Osteoblast (primary cell): ENCODE measurements around the gene CDC42BPA. TPM values are rescaled to one million over a fixed set of nuclear protein-coding genes. Genes with fewer than 3 reads are reported as not detected.
A peak's percentile ranks its signal among the peaks of the same experiment; 100 is the strongest.
"Not testable (repeated sequence)": the region's sequence is repeated elsewhere in the genome, so short reads cannot be mapped to it uniquely, and the experiment has no call there.

Experiments used
- DNase-seq: peaks from one replicate; pipeline ENCODE4 v3.0.0; 2011; ENCODE audit warnings: low spot score, mixed read lengths; ENCODE audit not compliant: insufficient read length; ENCODE audit errors: missing footprints
- H2AFZ ChIP-seq: 2 replicates; pipeline ENCODE4 v1.6.0; 2011; ENCODE audit warnings: mild to moderate bottlenecking, low read length
- H3K27ac ChIP-seq: 2 replicates; pipeline ENCODE4 v1.5.1; 2011; ENCODE audit warnings: mild to moderate bottlenecking, low read depth, low read length, moderate library complexity
- H3K27me3 ChIP-seq: 2 replicates; pipeline ENCODE4 v1.6.0; 2012; ENCODE audit warnings: mild to moderate bottlenecking, control low read depth, inconsistent platforms, low read length, moderate library complexity; ENCODE audit not compliant: insufficient read depth
- H3K36me3 ChIP-seq: 2 replicates; pipeline ENCODE4 v1.5.1; 2011; ENCODE audit warnings: mild to moderate bottlenecking, low read length, control low read depth, moderate library complexity; ENCODE audit not compliant: insufficient read depth
- H3K4me1 ChIP-seq: 2 replicates; pipeline ENCODE4 v1.5.1; 2011; ENCODE audit warnings: mild to moderate bottlenecking, low read length, control low read depth, moderate library complexity; ENCODE audit not compliant: insufficient read depth
- H3K4me2 ChIP-seq: 2 replicates; pipeline ENCODE4 v1.6.0; 2011; ENCODE audit warnings: mild to moderate bottlenecking, low read length; ENCODE audit not compliant: insufficient read depth
- H3K4me3 ChIP-seq: fragments of 200-600 bp; sonication (generic); 3 replicates; pipeline ENCODE4 v1.5.1; 2012; ENCODE audit warnings: mild to moderate bottlenecking, low read length, inconsistent platforms; ENCODE audit not compliant: insufficient read depth
- H3K79me2 ChIP-seq: 2 replicates; pipeline ENCODE4 v1.6.0; 2012; ENCODE audit warnings: mild to moderate bottlenecking, low read length, control low read depth, inconsistent platforms; ENCODE audit not compliant: insufficient read depth
- H3K9me3 ChIP-seq: 2 replicates; pipeline ENCODE4 v1.5.1; 2011; ENCODE audit warnings: low read depth, low read length, control low read depth
- H4K20me1 ChIP-seq: 2 replicates; pipeline ENCODE4 v1.6.0; 2012; ENCODE audit warnings: mild to moderate bottlenecking, low read length, control low read depth; ENCODE audit not compliant: insufficient read depth
- total RNA-seq: library from RNA; depleted of rRNA; stranded (reverse); fragments of >200 nt; gene quantifications from 2 replicates; pipeline ENCODE4 v1.2.3, GENCODE V29; 2012
- TF ChIP-seq, protein P1 (sequence below): IDR thresholded peaks from 2 replicates; pipeline ENCODE4 v1.5.1; 2011; ENCODE audit warnings: mild to moderate bottlenecking, low read depth, low read length, moderate library complexity; ENCODE audit errors: extremely low read depth

The CDC42BPA gene
- total RNA-seq, 1 donor = 77.8 TPM

DNA sequence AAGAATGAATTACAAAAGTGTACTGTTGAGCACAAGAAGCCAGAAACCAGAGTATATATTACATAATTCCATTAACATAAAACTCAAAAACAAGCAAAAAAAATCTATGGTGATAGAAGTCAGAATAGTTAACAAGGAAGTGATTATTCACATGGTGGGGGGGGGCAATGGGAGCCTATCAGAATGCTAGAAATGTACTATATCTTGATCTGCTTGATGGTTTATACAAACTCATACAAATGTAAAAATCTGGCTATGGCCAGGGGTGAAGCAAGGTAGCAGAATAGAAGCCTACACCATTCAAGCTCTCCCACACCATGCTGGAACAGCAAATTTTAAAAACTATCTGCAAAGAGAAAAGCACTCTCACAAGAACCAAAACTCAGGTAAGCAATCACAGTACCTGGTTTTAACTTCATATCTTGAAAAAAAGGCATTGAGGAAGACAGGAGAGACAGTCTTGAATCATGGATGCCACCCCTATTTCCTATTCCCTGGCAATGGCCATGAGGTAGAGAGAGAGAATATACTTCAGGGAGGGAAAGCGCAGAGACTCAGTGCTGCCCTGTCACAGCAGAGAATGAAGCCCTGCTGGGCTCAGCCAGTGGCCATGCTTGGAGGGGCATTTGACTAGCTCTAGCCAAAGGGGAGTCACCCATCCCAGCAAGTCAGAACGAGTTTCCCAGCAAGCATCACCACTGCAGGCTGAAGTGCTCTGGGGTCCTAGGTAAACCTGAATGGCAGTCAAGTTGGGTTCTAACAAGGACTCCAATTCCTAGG is 73.8 kb downstream of the CDC42BPA start:
- Histone ChIP-seq H3K9me3 (no peaks in the 10 kb centered on the region), H3K4me3 (no peak overlapping the region), H3K4me2 (no peak overlapping the region), H3K36me3 (no peaks in the 10 kb centered on the region), H3K4me1 (no peaks in the 10 kb centered on the region), H2AFZ (no peak overlapping the region), H3K27me3 (no peaks in the 10 kb centered on the region), H3K27ac (no peak overlapping the region), H4K20me1 (peaks cover 13% of the 10 kb centered on the region), H3K79me2 (peaks cover 73% of the 10 kb centered on the region)
- TF ChIP-seq, protein P1, sequence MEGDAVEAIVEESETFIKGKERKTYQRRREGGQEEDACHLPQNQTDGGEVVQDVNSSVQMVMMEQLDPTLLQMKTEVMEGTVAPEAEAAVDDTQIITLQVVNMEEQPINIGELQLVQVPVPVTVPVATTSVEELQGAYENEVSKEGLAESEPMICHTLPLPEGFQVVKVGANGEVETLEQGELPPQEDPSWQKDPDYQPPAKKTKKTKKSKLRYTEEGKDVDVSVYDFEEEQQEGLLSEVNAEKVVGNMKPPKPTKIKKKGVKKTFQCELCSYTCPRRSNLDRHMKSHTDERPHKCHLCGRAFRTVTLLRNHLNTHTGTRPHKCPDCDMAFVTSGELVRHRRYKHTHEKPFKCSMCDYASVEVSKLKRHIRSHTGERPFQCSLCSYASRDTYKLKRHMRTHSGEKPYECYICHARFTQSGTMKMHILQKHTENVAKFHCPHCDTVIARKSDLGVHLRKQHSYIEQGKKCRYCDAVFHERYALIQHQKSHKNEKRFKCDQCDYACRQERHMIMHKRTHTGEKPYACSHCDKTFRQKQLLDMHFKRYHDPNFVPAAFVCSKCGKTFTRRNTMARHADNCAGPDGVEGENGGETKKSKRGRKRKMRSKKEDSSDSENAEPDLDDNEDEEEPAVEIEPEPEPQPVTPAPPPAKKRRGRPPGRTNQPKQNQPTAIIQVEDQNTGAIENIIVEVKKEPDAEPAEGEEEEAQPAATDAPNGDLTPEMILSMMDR = no peak
- DNase-seq = no peak

DNA sequence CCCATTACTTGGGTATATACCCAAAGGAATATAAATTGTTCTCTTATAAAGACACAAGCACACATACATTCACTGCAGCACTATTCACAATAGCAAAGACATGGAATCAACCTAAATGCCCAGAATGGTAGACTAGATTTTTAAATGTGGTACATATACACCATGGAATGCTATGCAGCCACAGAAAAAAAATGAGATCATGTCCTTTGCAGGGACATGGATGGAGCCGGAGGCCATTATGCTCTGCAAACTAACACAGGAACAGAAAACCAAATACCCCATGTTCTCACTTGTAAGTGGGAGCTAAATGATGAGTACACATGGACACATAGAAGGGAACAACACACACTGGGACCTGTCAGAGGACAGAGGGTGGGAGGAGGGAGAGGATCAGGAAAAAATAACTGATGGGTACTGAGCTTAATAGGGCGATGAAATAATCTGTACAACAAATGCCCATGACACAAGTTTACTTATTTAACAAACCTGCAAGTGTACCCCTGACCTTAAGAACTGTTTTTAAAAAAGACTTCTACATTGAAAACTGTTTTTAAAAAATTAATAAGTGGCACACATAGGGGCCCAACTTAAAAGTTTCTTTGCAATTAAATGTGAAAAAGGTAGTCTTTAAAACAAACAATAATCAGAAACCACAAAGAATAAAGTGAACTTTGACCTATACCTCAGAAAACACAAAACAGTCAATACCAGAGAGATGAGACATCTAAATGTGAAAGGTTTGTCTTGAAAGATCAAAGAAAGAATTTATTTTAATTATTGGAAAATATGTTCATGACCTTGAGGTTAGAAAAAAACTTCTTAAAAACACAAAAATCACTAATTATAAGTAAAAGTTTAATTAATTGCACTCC is 75.2 kb downstream of the CDC42BPA start:
- H3K4me2 ChIP-seq = no peak overlapping the region
- DNase-seq = no peak

DNA sequence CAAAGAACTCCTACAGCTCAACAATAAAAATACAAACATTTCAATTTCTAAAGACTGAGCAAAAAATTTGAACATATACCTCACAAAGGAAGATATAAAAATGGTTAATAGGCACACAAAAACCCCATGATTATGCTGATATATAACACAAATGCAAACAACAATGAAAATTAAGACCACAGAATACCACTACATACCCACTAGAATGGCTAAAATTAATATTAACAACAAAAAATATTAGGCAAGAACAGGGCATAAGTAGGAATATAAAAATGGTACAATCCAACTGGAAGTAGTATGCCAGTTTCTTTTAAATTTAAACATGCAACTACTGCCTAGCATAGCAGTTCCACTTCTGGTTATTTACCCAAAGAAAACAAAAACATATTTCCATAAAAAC is 77.3 kb downstream of the CDC42BPA start:
- Histone ChIP-seq H2AFZ (no peak overlapping the region), H3K27me3 (no peaks in the 10 kb centered on the region), H3K27ac (no peak overlapping the region), H3K4me1 (peaks cover 4% of the 10 kb centered on the region), H3K79me2 (peaks cover 76% of the 10 kb centered on the region), H3K4me2 (no peak overlapping the region), H3K9me3 (no peaks in the 10 kb centered on the region), H3K4me3 (no peak overlapping the region), H3K36me3 (no peaks in the 10 kb centered on the region), H4K20me1 (peaks cover 18% of the 10 kb centered on the region)
- no peak for DNase-seq
- TF ChIP-seq, protein P1 = no peak

More for the DNA sequence above, 75.2 kb downstream of the CDC42BPA start:
- no peak overlapping the region for H3K27ac ChIP-seq
- H3K4me3 ChIP-seq = no peak overlapping the region
- peaks cover 78% of the 10 kb centered on the region for H3K79me2 ChIP-seq
- no peaks in the 10 kb centered on the region for H3K27me3 ChIP-seq
- TF ChIP-seq, protein P1 = no peak
- no peaks in the 10 kb centered on the region for H3K9me3 ChIP-seq
- H4K20me1 ChIP-seq = peaks cover 16% of the 10 kb centered on the region
- no peak overlapping the region for H2AFZ ChIP-seq
- H3K4me1 ChIP-seq = no peaks in the 10 kb centered on the region
- no peaks in the 10 kb centered on the region for H3K36me3 ChIP-seq

DNA sequence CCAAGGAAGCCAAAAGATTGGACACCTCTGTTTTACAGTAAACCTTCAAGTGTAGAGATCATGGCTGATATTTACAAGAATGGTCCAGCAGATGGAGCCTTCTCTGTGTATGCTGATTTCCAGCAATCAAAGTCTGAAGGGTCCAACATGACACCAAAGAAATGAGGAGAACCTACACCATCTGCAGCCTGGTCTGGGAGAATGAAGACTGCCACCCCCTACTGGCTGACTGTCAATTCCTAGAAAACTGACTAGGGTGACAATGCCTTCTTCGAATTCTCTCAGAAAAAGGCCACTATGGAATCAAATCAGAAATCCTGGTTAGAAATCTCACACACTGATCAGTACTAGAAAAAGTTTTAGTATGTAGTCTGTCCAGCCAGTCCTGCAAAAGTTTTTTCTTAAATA is 83.3 kb downstream of the CDC42BPA start:
- Histone ChIP-seq H3K27ac (no peak overlapping the region), H3K36me3 (no peaks in the 10 kb centered on the region), H3K4me1 (peaks cover 4% of the 10 kb centered on the region), H3K4me2 (no peak overlapping the region), H3K4me3 (no peak overlapping the region), H4K20me1 (peaks cover 10% of the 10 kb centered on the region), H3K9me3 (no peaks in the 10 kb centered on the region), H2AFZ (no peak overlapping the region), H3K27me3 (no peaks in the 10 kb centered on the region), H3K79me2 (peaks cover 43% of the 10 kb centered on the region)
- peak; percentile 72 for DNase-seq
- TF ChIP-seq, protein P1 = peak; percentile 62

DNA sequence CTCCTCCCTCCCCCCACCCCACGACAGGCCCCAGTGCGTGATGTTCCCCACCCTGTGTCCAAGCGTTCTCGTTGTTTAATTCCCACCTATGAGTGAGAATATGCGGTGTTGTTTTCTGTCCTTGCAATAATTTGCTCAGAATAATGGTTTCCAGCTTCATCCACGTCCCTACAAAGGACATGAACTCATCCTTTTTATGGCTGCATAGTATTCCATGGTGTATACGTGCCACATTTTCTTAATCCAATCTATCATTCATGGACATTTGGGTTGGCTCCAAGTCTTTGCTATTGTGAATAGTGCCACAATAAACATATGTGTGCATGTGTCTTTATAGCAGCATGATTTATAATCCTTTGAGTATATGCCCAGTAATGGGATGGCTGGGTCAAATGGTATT is 87.2 kb downstream of the CDC42BPA start:
- H3K27me3 ChIP-seq, H2AFZ ChIP-seq, H3K4me2 ChIP-seq, H3K27ac ChIP-seq, H3K36me3 ChIP-seq, H4K20me1 ChIP-seq, H3K4me1 ChIP-seq, H3K9me3 ChIP-seq, H3K4me3 ChIP-seq, DNase-seq: not testable (repeated sequence)
- H3K79me2 ChIP-seq = peaks cover 36% of the 10 kb centered on the region
